Natural killer cell (primary cell): ENCODE measurements around the gene COX6B2. TPM values are rescaled to one million over a fixed set of nuclear protein-coding genes. Genes with fewer than 3 reads are reported as not detected.
"Not testable (repeated sequence)": the region's sequence is repeated elsewhere in the genome, so short reads cannot be mapped to it uniquely, and the experiment has no call there.

Experiments
- ATAC-seq, 3 donors: fragments of 150-1000 bp in 2 of 3; fragments of 200-7000 bp in 1 of 3; cut with Tn5 transposase; 1 replicate in 1 of 3; 2 replicates in 2 of 3; pipeline ENCODE4 v1.10.0; 2021; ENCODE audit warnings: mild to moderate bottlenecking in 2 of 3, moderate library complexity in 2 of 3
- DNase-seq, 2 donors: peaks; one replicate each; pipeline versions ENCODE4 v3.0.0 to v3.0.0-alpha.2; 2013 to 2021; ENCODE audit warnings: mixed read lengths in 1 of 2
- H3K27ac ChIP-seq: one replicate; pipeline ENCODE4 v1.5.1; 2013; ENCODE audit warnings: mild to moderate bottlenecking, low read length
- H3K27me3 ChIP-seq: one replicate; pipeline ENCODE4 v1.6.1; 2013; ENCODE audit warnings: low read length; ENCODE audit not compliant: control insufficient read depth, insufficient read depth
- H3K36me3 ChIP-seq: one replicate; pipeline ENCODE4 v1.6.1; 2013; ENCODE audit warnings: low read length; ENCODE audit not compliant: control insufficient read depth, insufficient read depth
- H3K4me1 ChIP-seq: one replicate; pipeline ENCODE4 v1.6.1; 2013; ENCODE audit warnings: low read length; ENCODE audit not compliant: control insufficient read depth, insufficient read depth
- H3K4me3 ChIP-seq: one replicate; pipeline ENCODE4 v1.5.1; 2013; ENCODE audit warnings: low read length
- H3K9me3 ChIP-seq: one replicate; pipeline ENCODE4 v1.6.1; 2013; ENCODE audit warnings: low read length; ENCODE audit not compliant: control insufficient read depth, insufficient read depth
- H3K27ac Mint-ChIP-seq, 2 donors: one replicate each; pipeline ENCODE4 v1.8.0; 2022; ENCODE audit warnings: mild to moderate bottlenecking in 2 of 2, mixed read lengths in 2 of 2, moderate library complexity in 1 of 2
- H3K27me3 Mint-ChIP-seq, 2 donors: one replicate each; pipeline ENCODE4 v1.8.0; 2022; ENCODE audit warnings: low read depth in 2 of 2, mixed read lengths in 2 of 2
- H3K36me3 Mint-ChIP-seq: one replicate; pipeline ENCODE4 v1.8.0; 2022; ENCODE audit warnings: mixed read lengths
- H3K4me1 Mint-ChIP-seq, 2 donors: one replicate each; pipeline ENCODE4 v1.8.0; 2022; ENCODE audit warnings: mixed read lengths in 2 of 2
- H3K4me3 Mint-ChIP-seq: one replicate; pipeline ENCODE4 v1.8.0; 2022; ENCODE audit warnings: mild to moderate bottlenecking, moderate library complexity, mixed read lengths
- H3K9me3 Mint-ChIP-seq, 2 donors: one replicate each; pipeline ENCODE4 v1.8.0; 2022; ENCODE audit warnings: mixed read lengths in 2 of 2
- WGBS: methylation state at CpG from one replicate; pipeline ENCODE4 v1.1.7; 2013; ENCODE audit warnings: missing lambda C conversion rate; ENCODE audit not compliant: insufficient coverage; 5-methylcytosine and 5-hydroxymethylcytosine counted together
- intact Hi-C: fragments of 100-400 bp; cut with micrococcal nuclease; formaldehyde crosslinking; loops from one replicate; pipeline ENCODE4 v1.14.2; 2022
- total RNA-seq, 4 donors: library from RNA; stranded (reverse); fragments of 120-200 nt in 1 of 4; gene quantifications; one replicate each; pipeline versions ENCODE4 v1.2.3 to v1.2.4, GENCODE V29; 2013 to 2022
- TF ChIP-seq, protein P1 (sequence below): fragments of 200-600 bp; IDR thresholded peaks from one replicate; pipeline ENCODE4 v1.8.0; 2022; ENCODE audit warnings: antibody characterized with exemption

COX6B2 gene, protein sequence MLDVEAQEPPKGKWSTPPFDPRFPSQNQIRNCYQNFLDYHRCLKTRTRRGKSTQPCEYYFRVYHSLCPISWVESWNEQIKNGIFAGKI
- total RNA-seq = 1 to 10 TPM in 1 of 3 donors, under 1 TPM in 1, not detected in 1; 0.26 to 6.5 TPM
- not detected for total RNA-seq (2013)

DNA sequence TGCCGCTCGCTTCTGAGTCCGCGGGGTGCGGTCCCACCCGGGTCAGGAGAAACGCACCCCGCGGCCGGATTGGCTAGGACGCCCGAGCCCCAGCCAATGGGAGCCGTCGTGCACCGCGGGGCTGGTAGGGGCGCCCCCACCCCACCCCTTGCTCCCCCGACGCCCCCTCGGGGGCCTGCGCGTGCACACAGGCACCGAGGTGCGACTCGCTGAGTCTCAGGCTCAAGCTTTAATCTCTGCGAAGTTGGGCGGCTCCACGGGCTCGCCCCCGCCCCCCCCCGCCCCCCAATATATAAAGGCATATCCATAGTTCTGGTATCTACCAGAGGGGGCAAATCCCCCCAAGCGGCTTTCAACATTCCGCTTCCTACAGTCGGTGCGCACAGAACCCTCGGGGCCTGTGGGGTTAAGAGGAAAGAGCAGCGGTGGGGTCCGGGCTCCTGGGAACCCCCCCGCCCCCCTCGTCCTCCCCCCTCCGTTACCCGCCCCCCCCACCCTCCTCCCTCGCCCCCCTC lies at the start of gene COX6B2:
Gene COX6B2 (minus strand): TSS at position 22 of the 515 bp plus-strand sequence. CDS start 198 bp downstream, outside the sequence.
- Histone ChIP-seq H3K27me3 (peaks cover 28% of the 10 kb centered on the region), H3K36me3 (no peaks in the 10 kb centered on the region), H3K4me3 (peak within 1 kb of the TSS; percentile 29), H3K27ac (no peak within 1 kb of the TSS), H3K4me1 (peaks cover 21% of the 10 kb centered on the region), H3K9me3 (no peaks in the 10 kb centered on the region)
- ATAC-seq (no peak), DNase-seq (no peak)
- TF ChIP-seq, protein P1, sequence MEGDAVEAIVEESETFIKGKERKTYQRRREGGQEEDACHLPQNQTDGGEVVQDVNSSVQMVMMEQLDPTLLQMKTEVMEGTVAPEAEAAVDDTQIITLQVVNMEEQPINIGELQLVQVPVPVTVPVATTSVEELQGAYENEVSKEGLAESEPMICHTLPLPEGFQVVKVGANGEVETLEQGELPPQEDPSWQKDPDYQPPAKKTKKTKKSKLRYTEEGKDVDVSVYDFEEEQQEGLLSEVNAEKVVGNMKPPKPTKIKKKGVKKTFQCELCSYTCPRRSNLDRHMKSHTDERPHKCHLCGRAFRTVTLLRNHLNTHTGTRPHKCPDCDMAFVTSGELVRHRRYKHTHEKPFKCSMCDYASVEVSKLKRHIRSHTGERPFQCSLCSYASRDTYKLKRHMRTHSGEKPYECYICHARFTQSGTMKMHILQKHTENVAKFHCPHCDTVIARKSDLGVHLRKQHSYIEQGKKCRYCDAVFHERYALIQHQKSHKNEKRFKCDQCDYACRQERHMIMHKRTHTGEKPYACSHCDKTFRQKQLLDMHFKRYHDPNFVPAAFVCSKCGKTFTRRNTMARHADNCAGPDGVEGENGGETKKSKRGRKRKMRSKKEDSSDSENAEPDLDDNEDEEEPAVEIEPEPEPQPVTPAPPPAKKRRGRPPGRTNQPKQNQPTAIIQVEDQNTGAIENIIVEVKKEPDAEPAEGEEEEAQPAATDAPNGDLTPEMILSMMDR = no peak
- Mint-ChIP-seq H3K4me1 (peaks cover 4 to 31% of the 10 kb centered on the region in 2 donors), H3K36me3 (no peaks in the 10 kb centered on the region), H3K27ac (peak within 1 kb of the TSS in 1 of 2 donors; percentile 77), H3K4me3 (peak within 1 kb of the TSS; percentile 86), H3K27me3 (peaks cover 32 to 40% of the 10 kb centered on the region in 2 donors), H3K9me3 (no peaks in the 10 kb centered on the region)
- intact Hi-C loops = no loop called here
- WGBS = 5% methylated on average over 30 of the region's 43 CpGs

- DNase-seq = no peak
- no peak overlapping the region for H3K27ac Mint-ChIP-seq
- H3K4me3 Mint-ChIP-seq = no peak overlapping the region
- Histone ChIP-seq H3K9me3 (no peaks in the 10 kb centered on the region), H3K4me3 (no peak overlapping the region), H3K27ac (no peak overlapping the region), H3K36me3 (peaks cover 37% of the 10 kb centered on the region), H3K4me1 (peaks cover 18% of the 10 kb centered on the region), H3K27me3 (no peaks in the 10 kb centered on the region)
- peaks cover 18 to 26% of the 10 kb centered on the region in 2 donors for H3K4me1 Mint-ChIP-seq
- TF ChIP-seq, protein P1 = no peak
- no CpG with 5 or more reads among the region's 2 CpGs for WGBS
- H3K36me3 Mint-ChIP-seq = no peaks in the 10 kb centered on the region
- intact Hi-C loops = no loop called here
- H3K9me3 Mint-ChIP-seq = no peaks in the 10 kb centered on the region
- no peaks in the 10 kb centered on the region for H3K27me3 Mint-ChIP-seq
- ATAC-seq = no peak
These were observed 48.0 kb upstream of the COX6B2 start for GRCh38 chr19:55402509-55402908.

DNA sequence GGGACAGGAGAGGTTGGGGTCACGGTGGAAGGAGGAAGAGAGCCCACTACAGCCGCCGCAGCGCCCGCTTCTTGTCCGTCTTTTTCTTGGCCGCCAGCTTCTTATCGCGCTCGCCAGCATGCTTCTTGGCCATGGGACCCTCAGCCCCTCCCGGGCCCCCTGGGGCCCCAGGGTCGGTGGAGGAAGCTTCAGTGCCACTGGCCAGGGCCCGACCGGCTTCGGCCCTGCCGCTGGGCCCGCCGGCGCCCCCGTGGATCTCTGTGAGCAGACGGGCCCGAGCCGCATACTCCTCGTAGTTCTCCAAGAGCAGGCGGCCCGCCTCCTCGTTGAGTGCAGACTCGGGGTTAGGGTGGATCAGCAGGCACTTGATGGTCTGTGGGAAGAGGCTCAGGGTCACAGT lies 46.9 kb upstream of the COX6B2 start:
- WGBS = 97% methylated on average over 13 of the region's 28 CpGs
- H3K4me3 Mint-ChIP-seq = not testable (repeated sequence)

DNA sequence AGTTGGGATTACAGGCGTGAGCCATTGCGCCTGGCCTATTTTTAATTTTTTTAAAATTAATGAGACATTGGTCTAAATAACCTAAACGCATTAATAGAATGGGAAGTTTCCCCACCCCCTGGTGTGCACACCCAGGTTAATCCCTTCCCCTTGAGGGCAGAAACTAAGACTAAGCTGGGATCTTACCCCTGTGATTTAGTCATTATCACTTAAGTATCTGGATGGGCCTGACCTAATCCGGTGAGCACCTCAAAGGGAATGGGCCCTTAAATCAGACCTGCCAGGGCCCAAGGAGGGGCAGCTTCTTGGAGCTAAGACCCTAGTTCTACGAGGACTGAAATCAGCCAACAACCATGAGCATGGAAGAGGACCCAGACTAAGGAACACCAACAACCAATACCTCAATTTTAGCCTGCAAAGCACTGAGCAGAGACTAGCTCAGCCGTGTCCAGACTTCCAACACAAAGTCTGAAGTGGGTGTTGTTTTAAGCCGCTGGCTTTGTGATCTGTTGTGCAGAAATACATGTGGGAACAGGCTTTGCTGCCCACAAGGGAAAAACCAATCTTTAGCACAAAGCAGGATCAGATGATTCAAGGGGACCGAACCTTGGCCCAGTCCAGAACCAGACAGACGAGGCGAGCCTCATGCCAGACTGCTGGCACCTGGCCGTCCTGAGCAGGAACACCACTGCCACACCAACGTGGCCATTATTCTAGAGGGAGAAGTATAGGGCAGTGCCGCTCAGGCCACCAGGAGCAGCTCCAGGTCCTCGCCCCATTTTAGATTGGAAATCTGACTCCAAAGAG lies 46.0 kb upstream of the COX6B2 start:
- Mint-ChIP-seq H3K27me3 (no peaks in the 10 kb centered on the region), H3K27ac (no peak overlapping the region), H3K36me3 (no peaks in the 10 kb centered on the region), H3K4me3 (no peak overlapping the region), H3K4me1 (peaks cover 4 to 9% of the 10 kb centered on the region in 2 donors), H3K9me3 (no peaks in the 10 kb centered on the region)
- 91% methylated on average over 14 of the region's 14 CpGs for WGBS
- no peak overlapping the region for H3K4me3 ChIP-seq
- no peak overlapping the region for H3K27ac ChIP-seq
- no peaks in the 10 kb centered on the region for H3K9me3 ChIP-seq
- DNase-seq (no peak), ATAC-seq (peak in 1 of 3 donors; percentile 12)
- no peaks in the 10 kb centered on the region for H3K27me3 ChIP-seq
- TF ChIP-seq, protein P1 = no peak
- H3K4me1 ChIP-seq = peaks cover 1% of the 10 kb centered on the region
- intact Hi-C loops = no loop called here
- peaks cover 33% of the 10 kb centered on the region for H3K36me3 ChIP-seq

More for the DNA sequence above, 46.9 kb upstream of the COX6B2 start:
- H3K27ac Mint-ChIP-seq, H3K27me3 Mint-ChIP-seq, H3K9me3 ChIP-seq, H3K27me3 ChIP-seq, H3K36me3 Mint-ChIP-seq, DNase-seq, intact Hi-C loops, H3K27ac ChIP-seq, ATAC-seq, H3K9me3 Mint-ChIP-seq, H3K4me3 ChIP-seq: not testable (repeated sequence)
- peaks cover 13 to 18% of the 10 kb centered on the region in 2 donors for H3K4me1 Mint-ChIP-seq
- peaks cover 10% of the 10 kb centered on the region for H3K4me1 ChIP-seq
- H3K36me3 ChIP-seq = peaks cover 36% of the 10 kb centered on the region
